GM19239 (cell line): Measurements from ENCODE around the gene CFAP68.
A peak's percentile ranks its signal among the peaks of the same experiment; 100 is the strongest.

ENCODE experiments used
- DNase-seq: peaks from one replicate; pipeline ENCODE4 v3.0.0; 2011; ENCODE audit warnings: low spot score; ENCODE audit not compliant: insufficient read length
- FAIRE-seq: peaks from 2 replicates; lab custom pipeline; 2011; peaks lifted over from hg19 to GRCh38; lab: Jason Lieb, UNC

Gene CFAP68

GRCh38 chr11:111878849-111879636 is at the start of gene CFAP68, which contains the start of gene FDXACB1:
Gene CFAP68 (plus strand): TSS chr11:111879541. CDS start chr11:111879561, 20 bp downstream.
Gene FDXACB1 (minus strand): TSS chr11:111879165. CDS start chr11:111879132, 33 bp downstream.
- FAIRE-seq (peak; percentile 96), DNase-seq (peak; percentile 86)

- no peak for DNase-seq
- peak; percentile 47 for FAIRE-seq
Measured at GRCh38 chr11:111833524-111833923, 45.8 kb upstream of the CFAP68 start.

GRCh38 chr11:111834432-111835163 is 44.7 kb upstream of the CFAP68 start:
- peak; percentile 8 for FAIRE-seq
- DNase-seq, result no peak

GRCh38 chr11:111835665-111836064 is 43.7 kb upstream of the CFAP68 start:
- DNase-seq (no peak), FAIRE-seq (no peak)

- DNase-seq, result no peak
- FAIRE-seq, result peak; percentile 63
Measured at GRCh38 chr11:111836162-111836561, 43.2 kb upstream of the CFAP68 start.

GRCh38 chr11:111836721-111837120 is 42.6 kb upstream of the CFAP68 start:
- peak; percentile 9 for DNase-seq
- peak; percentile 90 for FAIRE-seq

- DNase-seq (no peak), FAIRE-seq (peak; percentile 40)
Measured at GRCh38 chr11:111837366-111837891, 41.9 kb upstream of the CFAP68 start.

- FAIRE-seq (no peak), DNase-seq (no peak)
Measured at GRCh38 chr11:111838054-111838453, 41.3 kb upstream of the CFAP68 start.

- DNase-seq (no peak), FAIRE-seq (peak; percentile 11)
Measured at GRCh38 chr11:111840143-111840542, 39.2 kb upstream of the CFAP68 start.

- FAIRE-seq, result peak; percentile 99
Measured at GRCh38 chr11:111841370-111842053, 37.8 kb upstream of the CFAP68 start.

GRCh38 chr11:111843661-111844060 is 35.7 kb upstream of the CFAP68 start:
- no peak for FAIRE-seq
- no peak for DNase-seq

More at GRCh38 chr11:111841370-111842053, 37.8 kb upstream of the CFAP68 start:
- DNase-seq, result peak; percentile 44

GRCh38 chr11:111845276-111846028 is 33.9 kb upstream of the CFAP68 start:
- DNase-seq (no peak), FAIRE-seq (no peak)

- DNase-seq (no peak), FAIRE-seq (no peak)
Measured at GRCh38 chr11:111846063-111846462, 33.3 kb upstream of the CFAP68 start.

GRCh38 chr11:111846636-111847035 is 32.7 kb upstream of the CFAP68 start:
- no peak for FAIRE-seq
- DNase-seq, result no peak

GRCh38 chr11:111849631-111850030 is 29.7 kb upstream of the CFAP68 start:
- no peak for FAIRE-seq
- no peak for DNase-seq

- FAIRE-seq (no peak), DNase-seq (no peak)
Measured at GRCh38 chr11:111851067-111851466, 28.3 kb upstream of the CFAP68 start.

- FAIRE-seq (no peak), DNase-seq (no peak)
Measured at GRCh38 chr11:111851636-111852035, 27.7 kb upstream of the CFAP68 start.

- FAIRE-seq (no peak), DNase-seq (no peak)
Measured at GRCh38 chr11:111852103-111852502, 27.2 kb upstream of the CFAP68 start.

- DNase-seq, result no peak
Measured at GRCh38 chr11:111855506-111855905, 23.8 kb upstream of the CFAP68 start.

GRCh38 chr11:111860257-111860656 is 19.1 kb upstream of the CFAP68 start:
- no peak for DNase-seq
- no peak for FAIRE-seq

More at GRCh38 chr11:111855506-111855905, 23.8 kb upstream of the CFAP68 start:
- FAIRE-seq, result no peak
